Measurements from ENCODE around the gene SETD7.

The SETD7 gene

GRCh38 chr4:139461022-139461628 is 94.9 kb downstream of the SETD7 start:
- no peak; the same call in 2 of the 3 replicates for ATAC-seq
- TF ChIP-seq ZNF565 (CRISPR knock-in tag; conservative IDR thresholded peaks at IDR 0.05; ENCODE audit: low read depth) (no peak), PPARA (CRISPR knock-in tag; IDR thresholded peaks at IDR 0.05; ENCODE audit: borderline replicate concordance) (no peak), GLIS3 (CRISPR knock-in tag; IDR thresholded peaks at IDR 0.05) (no peak), ZFP30 (CRISPR knock-in tag; IDR thresholded peaks at IDR 0.05) (no peak), ZFP3 (CRISPR knock-in tag; IDR thresholded peaks at IDR 0.05) (no peak), CSDC2 (CRISPR knock-in tag; IDR thresholded peaks at IDR 0.05) (no peak), TCF4 (CRISPR knock-in tag; IDR thresholded peaks at IDR 0.05; ENCODE audit: borderline replicate concordance) (no peak), ZNF8 (CRISPR knock-in tag; IDR thresholded peaks at IDR 0.05) (no peak), OSR1 (CRISPR knock-in tag; IDR thresholded peaks at IDR 0.05) (no peak), ZC3H10 (CRISPR knock-in tag; IDR thresholded peaks at IDR 0.05) (no peak), ESRRG (CRISPR knock-in tag; IDR thresholded peaks at IDR 0.05) (no peak), TOX (CRISPR knock-in tag; IDR thresholded peaks at IDR 0.05; ENCODE audit: borderline replicate concordance) (no peak), SNAI2 (CRISPR knock-in tag; IDR thresholded peaks at IDR 0.05) (no peak)

- no peak for ATAC-seq
- TF ChIP-seq PATZ1 (CRISPR knock-in tag; IDR thresholded peaks at IDR 0.05; ENCODE audit: borderline replicate concordance) (no peak), CREB5 (CRISPR knock-in tag; IDR thresholded peaks at IDR 0.05; ENCODE audit: low read depth) (no peak), ESRRG (CRISPR knock-in tag; IDR thresholded peaks at IDR 0.05) (no peak), SNAI2 (CRISPR knock-in tag; IDR thresholded peaks at IDR 0.05) (no peak), POU6F1 (CRISPR knock-in tag; IDR thresholded peaks at IDR 0.05; ENCODE audit: borderline replicate concordance, low read depth) (no peak), OSR1 (CRISPR knock-in tag; IDR thresholded peaks at IDR 0.05) (no peak), ZNF8 (CRISPR knock-in tag; IDR thresholded peaks at IDR 0.05) (no peak), RARB (CRISPR knock-in tag; IDR thresholded peaks at IDR 0.05) (no peak), ISL1 (CRISPR knock-in tag; IDR thresholded peaks at IDR 0.05) (no peak), ZNF565 (CRISPR knock-in tag; conservative IDR thresholded peaks at IDR 0.05; ENCODE audit: low read depth) (no peak), ZC3H10 (CRISPR knock-in tag; IDR thresholded peaks at IDR 0.05) (no peak), TCF4 (CRISPR knock-in tag; IDR thresholded peaks at IDR 0.05; ENCODE audit: borderline replicate concordance) (no peak), GLIS3 (CRISPR knock-in tag; IDR thresholded peaks at IDR 0.05) (no peak), ZNF70 (CRISPR knock-in tag; IDR thresholded peaks at IDR 0.05) (no peak), ZFP3 (CRISPR knock-in tag; IDR thresholded peaks at IDR 0.05) (no peak), ZFP30 (CRISPR knock-in tag; IDR thresholded peaks at IDR 0.05) (no peak), CSRNP3 (CRISPR knock-in tag; IDR thresholded peaks at IDR 0.05) (no peak), TOX (CRISPR knock-in tag; IDR thresholded peaks at IDR 0.05; ENCODE audit: borderline replicate concordance) (no peak), ARNTL (CRISPR knock-in tag; IDR thresholded peaks at IDR 0.05; ENCODE audit: borderline replicate concordance, low read depth) (no peak), PPARA (CRISPR knock-in tag; IDR thresholded peaks at IDR 0.05; ENCODE audit: borderline replicate concordance) (no peak)
Measured at GRCh38 chr4:139460565-139460964, 95.5 kb downstream of the SETD7 start.

- no peak for ATAC-seq
Measured at GRCh38 chr4:139458999-139459398, 97.0 kb downstream of the SETD7 start.

More at GRCh38 chr4:139458999-139459398, 97.0 kb downstream of the SETD7 start:
- TF ChIP-seq ZNF8 (CRISPR knock-in tag; IDR thresholded peaks at IDR 0.05) (no peak), BACH2 (CRISPR knock-in tag; IDR thresholded peaks at IDR 0.05; ENCODE audit: borderline replicate concordance) (no peak), ISL1 (CRISPR knock-in tag; IDR thresholded peaks at IDR 0.05) (no peak), PATZ1 (CRISPR knock-in tag; IDR thresholded peaks at IDR 0.05; ENCODE audit: borderline replicate concordance) (no peak), RARB (CRISPR knock-in tag; IDR thresholded peaks at IDR 0.05) (no peak), ZFP30 (CRISPR knock-in tag; IDR thresholded peaks at IDR 0.05) (no peak), TOX (CRISPR knock-in tag; IDR thresholded peaks at IDR 0.05; ENCODE audit: borderline replicate concordance) (no peak), OSR1 (CRISPR knock-in tag; IDR thresholded peaks at IDR 0.05) (no peak), TSHZ2 (CRISPR knock-in tag; IDR thresholded peaks at IDR 0.05) (no peak), PPARA (CRISPR knock-in tag; IDR thresholded peaks at IDR 0.05; ENCODE audit: borderline replicate concordance) (no peak)
